GM21717 (cell line): ENCODE measurements around the gene OR4E1.
"Not testable (repeated sequence)": the region's sequence is repeated elsewhere in the genome, so short reads cannot be mapped to it uniquely, and the experiment has no call there.

Source experiments
- ATAC-seq: cut with Tn5 transposase; IDR thresholded peaks from one replicate; pipeline ENCODE4 v1.9.1; 2021; ENCODE audit warnings: mild to moderate bottlenecking, moderate library complexity; ENCODE audit not compliant: unreplicated experiment

Gene OR4E1

DNA sequence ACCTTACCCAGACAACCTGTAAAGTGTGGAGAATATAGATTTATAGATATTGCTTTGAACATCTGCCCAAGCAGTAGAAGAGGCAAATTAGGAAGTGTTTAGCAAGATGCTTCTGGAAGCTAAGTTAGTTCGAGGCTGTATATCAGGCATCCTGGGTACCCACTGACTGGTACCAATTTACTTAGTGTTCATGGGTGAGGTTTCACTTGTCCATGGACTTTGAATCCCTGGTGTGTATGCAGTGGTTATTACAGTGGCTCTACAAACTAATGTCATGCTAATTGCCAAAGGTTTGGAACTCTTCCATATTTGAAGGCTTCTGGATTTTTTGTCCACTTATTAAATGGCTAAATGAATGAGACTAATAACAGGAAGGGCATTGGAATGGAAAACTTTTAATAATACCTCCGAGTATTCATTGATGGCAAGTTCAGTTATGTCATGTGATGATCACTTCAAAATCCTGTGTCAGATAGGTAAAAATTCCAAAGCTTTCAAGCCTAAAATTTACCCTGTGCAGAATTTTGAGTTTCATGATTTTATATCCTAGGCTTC lies 20.2 kb downstream of the OR4E1 start, which contains the start of gene OR4E2:
Gene OR4E2, plus strand, starts transcription at position 505 of the 555 bp plus-strand sequence. CDS start 11,248 bp downstream, outside the sequence.
- ATAC-seq: no peak

DNA sequence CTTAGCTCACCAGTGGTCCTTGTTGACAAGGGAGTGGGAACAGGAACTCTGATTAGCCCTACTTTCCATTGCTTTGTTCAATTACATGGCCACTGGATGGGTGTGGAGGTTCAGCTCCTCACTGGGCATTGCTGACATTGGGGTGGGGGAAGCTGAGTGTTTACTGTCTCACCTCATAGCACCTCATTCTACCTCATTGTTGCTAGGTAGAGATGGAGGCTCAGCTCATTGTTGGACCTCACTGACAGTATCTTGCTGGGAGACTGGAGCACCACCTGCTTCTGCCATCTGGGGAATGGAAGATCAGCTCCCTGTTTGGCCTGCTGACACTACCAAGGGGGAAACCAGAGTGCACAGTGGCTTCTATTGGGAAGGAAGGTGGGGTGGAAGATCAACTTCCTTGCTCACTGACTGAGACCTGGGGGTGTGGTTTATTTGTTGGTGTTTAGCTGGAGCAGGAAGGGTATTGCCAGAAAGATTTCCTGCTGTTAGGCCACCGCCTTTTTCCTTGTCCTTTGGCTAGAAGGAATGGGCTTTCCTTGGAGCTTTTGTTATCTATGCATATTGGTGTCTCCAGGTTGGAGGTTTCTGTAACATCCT lies 21.3 kb downstream of the OR4E1 start:
- ATAC-seq: no peak

DNA sequence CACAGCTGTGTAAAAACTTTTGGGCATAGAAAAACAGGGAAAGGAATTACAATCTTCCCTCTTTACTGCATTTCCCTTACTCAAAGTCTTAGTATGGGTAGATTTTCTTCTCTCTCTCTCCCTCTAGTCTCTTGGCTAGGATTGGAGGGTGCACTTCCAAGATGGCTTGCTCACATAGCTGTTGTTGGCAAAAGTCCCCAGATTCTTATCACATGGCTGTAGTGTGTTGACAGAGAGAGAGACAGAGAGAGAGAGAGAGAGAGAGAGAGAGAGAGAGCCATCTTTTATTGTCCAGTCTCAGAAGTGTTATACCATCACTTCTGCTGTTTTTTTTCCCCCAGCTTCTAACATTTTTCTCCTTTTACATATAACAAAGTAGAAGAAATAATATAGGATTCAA lies 26.2 kb downstream of the OR4E1 start:
- ATAC-seq: no peak

DNA sequence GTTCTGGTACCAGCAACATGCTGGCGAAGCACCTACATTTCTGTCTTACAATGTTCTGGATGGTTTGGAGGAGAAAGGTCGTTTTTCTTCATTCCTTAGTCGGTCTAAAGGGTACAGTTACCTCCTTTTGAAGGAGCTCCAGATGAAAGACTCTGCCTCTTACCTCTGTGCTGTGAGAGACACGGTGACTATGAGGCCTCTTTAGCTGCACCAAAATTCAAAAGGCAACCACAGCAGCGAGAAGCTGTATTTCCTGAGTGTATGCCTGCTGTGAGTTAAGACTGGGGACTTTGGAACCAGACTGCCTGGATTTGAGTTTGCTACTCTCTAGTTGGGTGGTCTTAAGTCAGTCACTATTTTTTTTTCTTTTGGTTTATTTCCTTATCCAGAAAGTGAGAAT lies 30.2 kb downstream of the OR4E1 start:
- ATAC-seq: no peak

DNA sequence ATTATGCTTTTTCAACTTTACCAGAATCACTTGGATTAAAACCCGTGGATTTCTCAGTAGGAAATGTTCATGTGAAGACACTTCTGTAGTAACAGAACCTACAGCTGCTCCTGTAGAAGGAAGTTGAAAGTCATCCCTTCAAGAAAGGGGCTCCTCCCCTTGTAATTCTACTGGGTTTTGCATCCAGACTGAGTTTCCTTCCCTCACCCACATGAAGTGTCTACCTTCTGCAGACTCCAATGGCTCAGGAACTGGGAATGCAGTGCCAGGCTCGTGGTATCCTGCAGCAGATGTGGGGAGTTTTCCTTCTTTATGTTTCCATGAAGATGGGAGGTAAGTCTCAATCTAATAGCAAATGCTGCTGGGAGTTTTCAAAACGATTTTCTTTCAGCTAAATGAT lies 30.9 kb downstream of the OR4E1 start:
- no peak for ATAC-seq

DNA sequence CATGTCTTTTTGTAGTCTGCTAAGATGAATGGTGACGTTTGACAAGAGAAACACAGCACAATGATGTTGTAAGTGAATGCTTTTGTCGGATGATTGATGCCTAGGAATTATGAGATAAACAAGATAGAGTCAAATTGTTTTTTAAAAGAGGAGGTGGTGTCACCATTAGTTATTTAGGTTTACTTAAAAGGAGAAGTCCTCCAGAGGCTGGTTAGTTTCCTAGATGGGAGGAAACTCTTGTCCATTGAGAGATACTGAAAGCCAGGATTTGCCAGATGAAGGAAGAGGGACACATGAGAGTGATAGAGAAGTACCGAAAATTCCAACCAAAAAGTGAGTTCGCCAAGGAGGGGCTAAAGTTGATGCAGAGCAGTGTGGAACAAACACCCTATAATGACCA lies 38.8 kb downstream of the OR4E1 start, which contains the start of gene OR10G2:
Gene OR10G2, minus strand, starts transcription at position 101 of the 400 bp plus-strand sequence. Its CDS starts 98 bp downstream, at position 3.
- no peak for ATAC-seq

DNA sequence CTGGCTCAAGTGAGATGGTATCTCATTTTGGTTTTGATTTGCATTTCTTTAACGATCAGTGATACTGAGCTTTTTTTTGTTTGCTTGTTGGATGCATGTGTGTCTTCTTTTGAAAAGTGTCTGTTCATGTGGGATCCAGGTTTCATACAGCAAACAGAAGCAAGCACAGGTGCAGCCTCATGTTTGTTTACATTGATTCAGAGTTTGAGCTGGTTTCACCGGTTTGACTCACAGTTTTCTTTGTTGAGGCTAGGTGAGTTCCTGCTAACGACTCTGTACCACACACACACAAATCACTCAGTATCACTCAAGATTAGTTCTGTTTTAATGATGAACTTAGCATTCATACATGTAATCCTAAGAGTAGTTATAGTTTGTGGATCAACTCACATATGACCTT lies 42.5 kb downstream of the OR4E1 start:
- ATAC-seq: no peak

DNA sequence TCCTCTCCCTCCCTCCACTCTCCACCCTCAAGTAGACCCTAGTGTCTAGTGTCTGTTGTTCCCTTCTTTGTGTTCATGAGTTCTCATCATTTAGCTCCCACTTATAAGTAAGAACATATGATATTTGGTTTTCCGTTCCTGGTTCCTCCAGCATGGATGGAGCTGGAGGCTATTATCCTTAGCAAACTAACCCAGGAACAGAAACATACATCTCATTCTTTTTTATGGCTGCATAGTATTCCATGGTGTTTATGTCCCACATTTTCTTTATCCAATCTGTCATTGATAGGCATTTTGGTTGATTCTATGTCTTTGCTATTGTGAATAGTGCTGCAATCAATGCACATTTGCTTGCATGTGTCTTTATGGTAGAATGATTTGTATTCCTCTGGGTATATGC lies 43.1 kb downstream of the OR4E1 start:
- ATAC-seq: not testable (repeated sequence)

DNA sequence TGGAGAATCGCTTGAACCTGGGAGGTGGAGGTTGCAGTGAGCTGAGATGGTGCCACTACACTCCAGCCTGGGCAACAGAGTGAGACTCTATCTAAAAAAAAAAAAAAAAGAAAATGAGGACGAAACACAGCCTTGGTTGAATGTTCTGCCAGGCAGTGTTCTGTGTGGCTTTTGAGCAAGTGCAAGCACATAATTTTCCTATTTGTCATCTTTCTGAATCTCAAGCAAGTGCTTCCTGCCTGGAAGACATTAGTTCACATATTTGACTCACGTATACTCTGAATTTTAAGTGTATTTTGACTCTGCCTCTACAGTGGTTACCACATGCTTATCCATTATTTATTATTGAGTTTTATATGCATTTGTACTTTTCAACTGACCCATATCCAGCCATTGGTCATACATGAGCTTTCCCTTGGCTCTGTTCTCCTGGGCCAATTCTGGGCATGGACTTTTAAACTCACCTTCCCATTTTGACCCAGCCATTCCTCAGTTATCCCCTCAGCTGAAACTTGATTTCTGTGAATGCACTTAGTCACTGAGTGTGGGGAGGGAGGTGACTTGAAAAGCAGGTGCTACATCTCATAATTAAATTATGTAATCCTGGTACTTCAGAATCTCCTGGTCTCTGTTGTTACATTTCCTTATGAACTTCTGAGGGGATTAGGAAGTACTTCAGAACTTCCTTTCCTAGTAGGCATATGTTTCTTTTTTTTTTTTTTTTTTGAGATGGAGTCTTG lies 47.0 kb downstream of the OR4E1 start:
- no peak for ATAC-seq
